LNCaP clone FGC (cell line): Measurements from ENCODE around the gene HTR3D.

ENCODE experiments used
- DNase-seq: peaks from one replicate; pipeline ENCODE4 v3.0.0-alpha.2; 2011; ENCODE audit warnings: low read depth
- H3K4me3 ChIP-seq: 2 replicates; pipeline ENCODE4 v1.5.1; 2011; ENCODE audit warnings: mild to moderate bottlenecking, low read depth, low read length, control low read depth
- TF ChIP-seq, protein P1 (sequence below): IDR thresholded peaks from 2 replicates; pipeline ENCODE4 v1.5.1; 2012; ENCODE audit warnings: mild to moderate bottlenecking; ENCODE audit not compliant: control insufficient read depth, insufficient read depth; ENCODE audit errors: extremely low read depth

Gene HTR3D

DNA sequence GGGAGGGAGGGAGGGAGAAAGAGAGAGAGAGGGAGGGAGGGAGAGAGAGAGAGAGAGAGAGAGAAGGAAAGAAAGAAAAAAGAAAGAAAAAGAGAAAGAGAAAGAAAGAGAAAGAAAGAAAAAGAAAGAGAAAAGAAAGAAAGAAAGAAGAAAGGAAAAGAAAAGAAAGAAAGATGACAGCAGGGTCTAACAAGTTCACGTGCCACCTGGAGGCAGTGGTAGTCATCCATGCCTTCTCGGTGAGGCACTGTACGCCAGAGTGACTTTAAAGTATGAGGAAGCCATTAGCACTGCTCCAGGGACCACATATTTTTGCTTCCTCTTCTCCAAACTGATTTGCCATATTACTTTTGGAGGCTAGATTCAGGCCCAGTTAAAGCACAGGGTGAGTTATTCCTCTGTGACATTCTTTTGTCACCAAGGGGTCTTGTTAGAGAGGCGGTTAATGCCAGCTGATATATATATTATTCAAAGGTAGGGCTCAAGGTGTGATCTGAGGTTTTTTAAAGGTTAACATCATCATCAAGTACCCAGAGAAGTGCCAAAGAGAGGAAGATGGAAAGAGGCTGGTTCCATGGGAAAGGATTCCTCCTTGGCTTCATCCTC, at the start of gene HTR3D:
Gene HTR3D (plus strand): TSS at position 556 of the 606 bp plus-strand sequence. CDS start 0 bp downstream, at position 556.
- TF ChIP-seq, protein P1, sequence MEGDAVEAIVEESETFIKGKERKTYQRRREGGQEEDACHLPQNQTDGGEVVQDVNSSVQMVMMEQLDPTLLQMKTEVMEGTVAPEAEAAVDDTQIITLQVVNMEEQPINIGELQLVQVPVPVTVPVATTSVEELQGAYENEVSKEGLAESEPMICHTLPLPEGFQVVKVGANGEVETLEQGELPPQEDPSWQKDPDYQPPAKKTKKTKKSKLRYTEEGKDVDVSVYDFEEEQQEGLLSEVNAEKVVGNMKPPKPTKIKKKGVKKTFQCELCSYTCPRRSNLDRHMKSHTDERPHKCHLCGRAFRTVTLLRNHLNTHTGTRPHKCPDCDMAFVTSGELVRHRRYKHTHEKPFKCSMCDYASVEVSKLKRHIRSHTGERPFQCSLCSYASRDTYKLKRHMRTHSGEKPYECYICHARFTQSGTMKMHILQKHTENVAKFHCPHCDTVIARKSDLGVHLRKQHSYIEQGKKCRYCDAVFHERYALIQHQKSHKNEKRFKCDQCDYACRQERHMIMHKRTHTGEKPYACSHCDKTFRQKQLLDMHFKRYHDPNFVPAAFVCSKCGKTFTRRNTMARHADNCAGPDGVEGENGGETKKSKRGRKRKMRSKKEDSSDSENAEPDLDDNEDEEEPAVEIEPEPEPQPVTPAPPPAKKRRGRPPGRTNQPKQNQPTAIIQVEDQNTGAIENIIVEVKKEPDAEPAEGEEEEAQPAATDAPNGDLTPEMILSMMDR: no peak
- no peak for DNase-seq
- no peak within 1 kb of the TSS for H3K4me3 ChIP-seq

DNA sequence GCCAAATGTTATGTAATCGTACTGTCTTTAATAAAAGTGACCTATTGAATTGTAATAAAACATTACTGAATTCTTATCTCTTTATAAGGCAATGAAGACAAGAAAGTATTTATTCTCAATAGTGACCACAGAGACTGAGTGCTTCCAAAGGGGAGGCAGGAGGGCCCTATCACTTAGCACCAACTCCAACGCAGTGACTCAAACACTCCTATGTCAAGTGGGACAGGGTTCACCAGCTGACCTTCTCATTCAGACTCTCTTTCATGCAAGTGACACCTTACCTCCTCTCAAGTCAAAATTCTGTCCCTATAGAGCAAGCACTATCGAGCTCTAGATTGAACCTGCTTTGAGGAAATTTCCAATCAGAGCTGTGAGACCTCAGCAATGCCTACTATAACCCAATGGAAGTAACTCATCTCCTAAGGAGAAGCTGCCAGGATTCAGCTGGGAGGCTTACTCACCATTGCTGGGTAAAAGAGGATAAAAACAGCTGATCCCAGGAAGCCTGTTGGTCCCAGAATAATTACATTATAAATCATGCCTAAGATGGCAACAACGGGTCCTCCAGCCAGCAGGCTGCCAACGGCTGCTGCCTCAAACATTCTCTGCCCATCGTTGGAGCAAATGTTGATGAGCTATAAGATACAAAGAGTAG, 49.4 kb upstream of the HTR3D start:
- TF ChIP-seq, protein P1: no peak
- DNase-seq: no peak
- no peak overlapping the region for H3K4me3 ChIP-seq

- no peak for DNase-seq
- peak overlapping the region; percentile 1; the same call in 1 of the 2 replicates for H3K4me3 ChIP-seq
- TF ChIP-seq, protein P1: no peak
These were observed 47.3 kb upstream of the HTR3D start for GRCh38 chr3:183984127-183984740.

- peak overlapping the region; percentile 22 for H3K4me3 ChIP-seq
- TF ChIP-seq, protein P1: 0 out of 2 replicates have a peak, but pooled peaks have one; percentile 1
- peak; percentile 84 for DNase-seq
These were observed 46.5 kb upstream of the HTR3D start for GRCh38 chr3:183984749-183985729.

DNA sequence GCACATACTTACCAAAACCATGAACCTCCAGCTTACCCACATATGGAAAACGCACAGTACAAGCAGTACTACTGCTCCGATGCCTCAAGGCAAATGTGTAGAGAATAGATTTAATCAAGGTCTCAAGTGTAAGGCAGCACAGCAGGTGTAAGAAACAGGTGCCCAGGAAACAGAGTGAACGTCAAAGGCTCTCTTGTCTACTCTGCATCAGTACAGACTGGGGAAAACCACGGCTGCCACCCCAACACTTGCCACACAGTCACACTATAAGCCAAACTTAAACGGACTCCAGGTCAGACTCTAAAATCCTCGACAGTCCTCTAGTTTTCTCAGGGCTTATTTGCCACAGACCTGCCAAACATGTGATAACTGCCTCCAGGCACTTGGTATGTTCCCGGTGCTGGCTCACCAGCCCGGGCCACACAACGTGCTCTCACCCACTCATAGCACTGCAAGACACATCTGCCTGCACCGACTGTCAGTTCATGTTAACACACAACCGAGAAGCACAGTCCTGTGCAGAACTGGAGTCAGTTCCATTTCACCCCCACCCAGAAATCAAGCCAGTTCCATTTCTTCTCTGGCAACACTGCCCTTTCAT, 44.4 kb upstream of the HTR3D start:
- TF ChIP-seq, protein P1: no peak
- H3K4me3 ChIP-seq: no peak overlapping the region
- no peak for DNase-seq

DNA sequence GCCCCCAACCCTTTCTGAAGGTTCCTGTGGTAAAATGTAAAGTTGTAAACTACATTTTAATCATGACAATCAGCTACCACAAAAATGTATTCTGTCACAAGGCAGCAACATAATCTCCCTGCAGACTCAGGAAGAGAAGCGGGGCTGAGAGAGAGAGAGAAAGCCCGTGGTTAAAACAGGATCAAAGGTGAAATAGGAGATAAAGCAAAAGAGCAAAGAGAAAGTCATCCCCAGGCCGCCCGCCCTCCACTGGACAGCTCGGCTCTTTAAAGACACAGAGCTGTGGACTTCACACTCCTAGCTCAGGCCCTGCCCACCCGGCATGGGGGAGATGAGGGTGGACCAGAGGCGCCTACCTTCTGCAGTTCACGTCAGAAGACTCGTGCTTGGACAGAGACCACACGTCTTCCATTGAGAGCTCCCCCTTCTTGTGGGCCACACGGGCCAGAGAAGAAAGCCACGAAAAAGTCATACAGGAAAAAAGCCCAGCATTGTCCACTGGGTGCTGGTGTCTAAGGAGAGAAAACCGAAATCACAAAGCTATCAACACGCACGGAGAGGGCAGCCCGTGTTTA, 43.2 kb upstream of the HTR3D start:
- DNase-seq: no peak
- TF ChIP-seq, protein P1: no peak
- H3K4me3 ChIP-seq: no peak overlapping the region
